ENCODE measurements around the gene SNX1.
"Not testable (repeated sequence)": the region's sequence is repeated elsewhere in the genome, so short reads cannot be mapped to it uniquely, and the experiment has no call there.

The SNX1 gene

GRCh38 chr15:64111679-64112050 lies 15.9 kb downstream of the SNX1 start:
- no peaks in the 10 kb centered on the region for H3K4me1 ChIP-seq
- no peaks in the 10 kb centered on the region for H3K9me3 ChIP-seq
- TF ChIP-seq CTCF (IDR thresholded peaks at IDR 0.05; ENCODE audit: low read depth, low read length), result no peak
- peaks cover 45% of the 10 kb centered on the region for H3K36me3 ChIP-seq
- no peak overlapping the region for H3K4me3 ChIP-seq (ENCODE audit: low read depth, low read length)
- no peak for DNase-seq
- H3K27me3 ChIP-seq, result no peaks in the 10 kb centered on the region

DNA sequence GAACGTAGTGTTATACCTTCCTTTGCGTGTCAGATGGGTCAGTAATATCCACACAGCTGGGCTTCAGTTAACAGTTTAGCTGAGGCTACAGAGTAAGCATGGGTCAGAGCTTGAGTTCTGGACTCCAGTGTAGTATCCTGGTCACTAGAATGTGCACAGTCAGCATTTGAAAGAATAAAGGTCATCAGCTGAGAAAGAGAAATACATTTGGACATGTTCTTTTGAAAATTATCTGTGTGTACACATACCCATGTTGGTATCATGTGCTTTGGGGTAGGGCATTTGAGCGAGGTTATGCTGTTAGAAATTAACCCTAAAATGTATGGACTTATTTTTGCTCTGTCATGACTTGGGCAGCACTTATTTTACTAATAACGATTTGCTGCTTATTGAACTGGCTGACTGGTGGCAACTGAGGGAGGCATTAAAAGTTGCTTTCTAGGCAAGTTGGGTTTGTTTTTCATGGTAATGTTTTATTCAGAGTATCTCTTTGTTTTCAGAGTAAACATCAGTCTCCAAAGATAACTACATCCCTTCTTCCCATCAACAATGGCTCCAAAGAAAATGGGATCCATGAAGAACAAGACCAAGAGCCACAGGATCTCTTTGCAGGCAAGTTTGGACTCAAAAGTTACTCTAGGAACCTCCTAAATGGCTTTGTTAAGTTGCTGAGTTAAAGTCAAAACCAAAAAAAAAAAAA lies 16.4 kb downstream of the SNX1 start:
- Histone ChIP-seq H3K36me3 (peaks cover 51% of the 10 kb centered on the region), H3K9me3 (no peaks in the 10 kb centered on the region), H3K27me3 (no peaks in the 10 kb centered on the region), H3K4me3 (ENCODE audit: low read depth, low read length) (no peak overlapping the region), H3K4me1 (no peaks in the 10 kb centered on the region)
- no peak for TF ChIP-seq CTCF (IDR thresholded peaks at IDR 0.05; ENCODE audit: low read depth, low read length)
- DNase-seq, result no peak

- H3K27me3 ChIP-seq, result no peaks in the 10 kb centered on the region
- H3K4me1 ChIP-seq, result no peaks in the 10 kb centered on the region
- DNase-seq, result no peak
- no peak overlapping the region for H3K4me3 ChIP-seq (ENCODE audit: low read depth, low read length)
- peaks cover 56% of the 10 kb centered on the region for H3K36me3 ChIP-seq
- TF ChIP-seq CTCF (IDR thresholded peaks at IDR 0.05; ENCODE audit: low read depth, low read length), result no peak
- no peaks in the 10 kb centered on the region for H3K9me3 ChIP-seq
Measured at GRCh38 chr15:64112904-64113303, 17.1 kb downstream of the SNX1 start.

- no peak for TF ChIP-seq CTCF (IDR thresholded peaks at IDR 0.05; ENCODE audit: low read depth, low read length)
- no peak for DNase-seq
- Histone ChIP-seq H3K36me3 (peaks cover 89% of the 10 kb centered on the region), H3K4me3 (ENCODE audit: low read depth, low read length) (no peak overlapping the region), H3K4me1 (no peaks in the 10 kb centered on the region), H3K27me3 (no peaks in the 10 kb centered on the region), H3K9me3 (no peaks in the 10 kb centered on the region)
Measured at GRCh38 chr15:64117759-64118487, 22.1 kb downstream of the SNX1 start.

DNA sequence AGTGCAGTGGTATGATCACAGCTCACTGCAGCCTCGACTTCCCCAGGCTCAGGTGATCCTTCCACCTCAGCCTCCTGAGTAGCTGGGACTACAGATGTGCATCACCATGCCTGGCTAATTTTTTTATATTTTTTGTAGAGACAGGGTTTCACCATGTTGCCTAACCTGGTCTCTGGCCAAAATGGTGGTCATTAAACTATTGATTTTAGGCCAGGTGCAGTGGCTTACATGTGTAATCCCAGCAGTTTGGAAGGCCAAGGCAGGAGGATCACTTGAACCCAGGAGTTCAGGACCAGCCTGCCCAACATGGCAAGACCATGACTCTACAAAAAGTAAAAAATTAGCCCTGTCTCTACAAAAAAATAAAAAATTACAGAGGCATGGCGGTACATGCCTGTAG lies 24.5 kb downstream of the SNX1 start:
- H3K9me3 ChIP-seq; DNase-seq; H3K4me1 ChIP-seq; H3K4me3 ChIP-seq (ENCODE audit: low read depth, low read length); H3K27me3 ChIP-seq: not testable (repeated sequence)
- H3K36me3 ChIP-seq, result peaks cover 79% of the 10 kb centered on the region

DNA sequence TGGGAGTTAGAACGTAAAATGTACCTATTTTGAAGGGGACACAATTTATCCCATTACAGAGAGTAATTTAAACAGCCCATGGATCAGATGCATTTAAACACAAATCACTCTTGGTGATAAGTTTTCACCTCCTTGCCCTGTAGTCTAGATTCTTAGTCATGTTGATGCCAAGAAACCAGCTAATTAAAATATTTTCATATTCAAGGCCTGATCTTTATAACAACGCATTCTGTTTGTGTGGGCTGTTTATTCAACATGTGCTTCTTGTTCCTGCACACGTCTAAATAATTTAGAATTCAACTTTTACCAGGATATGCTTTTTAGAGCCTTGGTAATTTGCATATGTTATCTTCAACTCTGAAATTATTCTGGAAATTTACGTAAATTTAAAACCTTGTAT lies 25.8 kb downstream of the SNX1 start:
- no peaks in the 10 kb centered on the region for H3K27me3 ChIP-seq
- no peak for TF ChIP-seq CTCF (IDR thresholded peaks at IDR 0.05; ENCODE audit: low read depth, low read length)
- H3K36me3 ChIP-seq, result peaks cover 77% of the 10 kb centered on the region
- no peaks in the 10 kb centered on the region for H3K4me1 ChIP-seq
- no peak for DNase-seq
- no peaks in the 10 kb centered on the region; the same call in 1 of the 2 replicates for H3K9me3 ChIP-seq
- H3K4me3 ChIP-seq (ENCODE audit: low read depth, low read length), result no peak overlapping the region
